Activated B cell treated with CpG ODN at 0.5 μM for 24 hours (primary cell): ENCODE measurements around the gene SLC16A10. TPM values are rescaled to one million over a fixed set of nuclear protein-coding genes. Genes with fewer than 3 reads are reported as not detected.

Experiments used
- ATAC-seq: fragments of 200-7000 bp; cut with Tn5 transposase; one replicate; pipeline ENCODE4 v1.10.0; 2021; ENCODE audit warnings: low read depth, mild to moderate bottlenecking, moderate library complexity
- CTCF ChIA-PET: fragments of 350-600 bp; sonication (Branson Sonifier 250); formaldehyde crosslinking; loops from one replicate; lab custom pipeline; 2021; ENCODE audit warnings: antibody characterized with exemption; lab: Charles Lee
- POLR2A ChIA-PET: fragments of 350-600 bp; sonication (Branson Sonifier 250); formaldehyde crosslinking; loops from one replicate; lab custom pipeline; 2021; ENCODE audit warnings: antibody characterized with exemption; lab: Charles Lee
- DNase-seq: peaks from one replicate; pipeline ENCODE4 v3.0.0; 2022
- H3K27ac Mint-ChIP-seq: one replicate; pipeline ENCODE4 v1.8.0; 2020; ENCODE audit warnings: mixed read lengths
- H3K27me3 Mint-ChIP-seq: one replicate; pipeline ENCODE4 v1.8.0; 2021; ENCODE audit warnings: mixed read lengths
- H3K36me3 Mint-ChIP-seq: one replicate; pipeline ENCODE4 v1.8.0; 2021; ENCODE audit warnings: low read depth, mixed read lengths
- H3K4me1 Mint-ChIP-seq: one replicate; pipeline ENCODE4 v1.8.0; 2021; ENCODE audit warnings: mixed read lengths
- H3K4me3 Mint-ChIP-seq: one replicate; pipeline ENCODE4 v1.8.0; 2020; ENCODE audit warnings: mild to moderate bottlenecking, mixed read lengths
- H3K9me3 Mint-ChIP-seq: one replicate; pipeline ENCODE4 v1.8.0; 2020; ENCODE audit warnings: mixed read lengths
- intact Hi-C: fragments of 100-400 bp; cut with micrococcal nuclease; formaldehyde crosslinking; loops from one replicate; pipeline ENCODE4 v1.15.1; 2024
- total RNA-seq: library from RNA; stranded (reverse); gene quantifications from 2 replicates; pipeline ENCODE4 v1.2.3, GENCODE V29; 2022
- TF ChIP-seq, protein P1 (sequence below): fragments of 200-600 bp; IDR thresholded peaks from one replicate; pipeline ENCODE4 v1.8.0; 2022; ENCODE audit warnings: antibody characterized with exemption, mild to moderate bottlenecking

The SLC16A10 gene
- total RNA-seq, 1 donor from 2014 or later: 0.13 TPM

DNA sequence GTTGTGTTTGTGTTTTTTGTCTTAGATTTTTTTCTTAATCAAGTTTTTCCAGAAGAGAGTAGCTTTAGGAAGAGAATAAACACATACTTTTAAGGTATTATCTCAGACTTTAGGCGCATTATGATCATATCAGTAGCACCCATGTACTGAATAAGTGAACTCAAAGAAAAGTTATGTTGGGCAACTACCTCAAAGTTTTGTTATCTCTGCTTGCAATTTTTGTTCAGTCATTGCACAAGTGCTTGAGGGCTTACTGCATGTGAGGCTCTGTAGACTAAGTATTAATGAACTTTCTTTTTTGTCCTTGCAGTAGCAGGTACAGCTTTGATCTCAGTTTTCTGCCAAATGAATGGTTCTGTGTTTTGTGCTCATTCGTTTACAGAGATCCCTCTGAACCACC, 189.0 kb downstream of the SLC16A10 start:
- ATAC-seq (no peak), DNase-seq (no peak)
- Mint-ChIP-seq H3K36me3 (peaks cover 82% of the 10 kb centered on the region), H3K4me1 (no peaks in the 10 kb centered on the region), H3K27ac (no peak overlapping the region), H3K9me3 (peaks cover 22% of the 10 kb centered on the region), H3K4me3 (no peak overlapping the region), H3K27me3 (no peaks in the 10 kb centered on the region)
- POLR2A ChIA-PET: no interaction called here
- CTCF ChIA-PET: no interaction called here
- TF ChIP-seq, protein P1, sequence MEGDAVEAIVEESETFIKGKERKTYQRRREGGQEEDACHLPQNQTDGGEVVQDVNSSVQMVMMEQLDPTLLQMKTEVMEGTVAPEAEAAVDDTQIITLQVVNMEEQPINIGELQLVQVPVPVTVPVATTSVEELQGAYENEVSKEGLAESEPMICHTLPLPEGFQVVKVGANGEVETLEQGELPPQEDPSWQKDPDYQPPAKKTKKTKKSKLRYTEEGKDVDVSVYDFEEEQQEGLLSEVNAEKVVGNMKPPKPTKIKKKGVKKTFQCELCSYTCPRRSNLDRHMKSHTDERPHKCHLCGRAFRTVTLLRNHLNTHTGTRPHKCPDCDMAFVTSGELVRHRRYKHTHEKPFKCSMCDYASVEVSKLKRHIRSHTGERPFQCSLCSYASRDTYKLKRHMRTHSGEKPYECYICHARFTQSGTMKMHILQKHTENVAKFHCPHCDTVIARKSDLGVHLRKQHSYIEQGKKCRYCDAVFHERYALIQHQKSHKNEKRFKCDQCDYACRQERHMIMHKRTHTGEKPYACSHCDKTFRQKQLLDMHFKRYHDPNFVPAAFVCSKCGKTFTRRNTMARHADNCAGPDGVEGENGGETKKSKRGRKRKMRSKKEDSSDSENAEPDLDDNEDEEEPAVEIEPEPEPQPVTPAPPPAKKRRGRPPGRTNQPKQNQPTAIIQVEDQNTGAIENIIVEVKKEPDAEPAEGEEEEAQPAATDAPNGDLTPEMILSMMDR: no peak
- intact Hi-C loops: no loop called here

DNA sequence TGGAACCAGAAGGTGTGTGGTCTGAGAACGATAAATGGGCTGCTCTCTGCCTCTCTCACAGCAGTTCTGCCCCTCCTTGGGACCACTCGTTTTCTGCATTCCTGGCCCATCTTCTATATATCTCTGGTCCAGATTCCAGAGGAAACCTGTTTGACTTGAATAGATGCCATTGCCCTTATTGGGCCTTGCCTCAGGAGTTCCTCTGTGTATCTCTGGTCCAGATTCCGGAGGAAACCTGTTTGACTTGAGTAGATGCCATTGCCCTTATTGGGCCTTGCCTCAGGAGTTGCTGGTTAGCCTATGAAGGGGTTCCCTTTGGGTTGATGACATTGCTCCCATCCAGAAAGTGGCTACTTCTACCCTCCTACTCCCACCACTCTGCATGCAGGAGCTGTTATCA, 189.4 kb downstream of the SLC16A10 start:
- Mint-ChIP-seq H3K27me3 (no peaks in the 10 kb centered on the region), H3K4me1 (no peaks in the 10 kb centered on the region), H3K27ac (no peak overlapping the region), H3K4me3 (no peak overlapping the region), H3K9me3 (peaks cover 22% of the 10 kb centered on the region), H3K36me3 (peaks cover 83% of the 10 kb centered on the region)
- CTCF ChIA-PET: interaction anchor here (1.1 kb wide), 1 partner anchor 202 kb away, joined by 3 read pairs; no protein-coding TSS in a partner anchor
- no peak for DNase-seq
- ATAC-seq: no peak
- TF ChIP-seq, protein P1: no peak
- intact Hi-C loops: no loop called here
- POLR2A ChIA-PET: no interaction called here

DNA sequence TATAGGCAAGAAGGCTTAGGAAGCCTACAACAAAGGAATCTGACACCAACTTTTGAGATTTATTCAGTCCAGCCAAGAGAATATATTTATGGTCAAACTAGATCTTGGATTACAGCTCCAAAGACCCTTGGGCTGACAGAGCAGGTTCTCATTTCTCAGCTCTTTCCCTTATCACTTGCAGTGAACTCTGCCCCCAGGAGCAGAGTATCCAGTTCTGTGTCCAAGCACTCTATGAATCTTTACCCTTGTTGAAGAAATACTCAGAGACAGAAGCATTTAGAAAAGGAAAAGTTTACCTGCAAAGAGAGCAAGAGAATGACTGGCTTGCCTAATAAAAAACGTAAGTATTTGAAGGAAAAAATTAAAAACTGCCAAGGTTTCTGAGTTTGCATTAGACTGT, 190.5 kb downstream of the SLC16A10 start:
- TF ChIP-seq, protein P1: no peak
- Mint-ChIP-seq H3K27ac (no peak overlapping the region), H3K36me3 (peaks cover 90% of the 10 kb centered on the region), H3K9me3 (peaks cover 22% of the 10 kb centered on the region), H3K4me3 (no peak overlapping the region), H3K4me1 (peaks cover 5% of the 10 kb centered on the region), H3K27me3 (no peaks in the 10 kb centered on the region)
- ChIA-PET CTCF (interaction anchor here (1.1 kb wide), 1 partner anchor 201 kb away, joined by 3 read pairs; no protein-coding TSS in a partner anchor), POLR2A (no interaction called here)
- intact Hi-C loops: no loop called here
- DNase-seq (no peak), ATAC-seq (no peak)

DNA sequence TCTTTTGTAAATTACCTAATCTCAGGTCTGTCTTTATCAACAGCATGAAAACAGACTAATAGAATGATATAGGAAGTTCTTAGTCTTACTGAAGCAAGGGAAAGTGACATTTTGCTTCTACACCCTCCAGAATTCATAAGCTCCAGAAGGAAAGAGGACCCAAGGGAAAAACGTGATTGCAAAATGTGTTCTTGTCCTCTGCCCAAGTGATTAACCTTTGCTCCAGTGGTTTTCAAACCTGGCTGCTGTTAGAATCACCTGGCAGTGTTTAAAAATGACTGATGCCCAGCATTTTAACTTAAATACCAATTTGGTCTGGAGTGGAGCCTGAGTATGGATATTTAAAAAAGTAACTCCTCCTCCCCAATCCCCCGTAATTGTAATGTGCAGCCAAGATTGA, 191.4 kb downstream of the SLC16A10 start:
- no peak overlapping the region for H3K4me3 Mint-ChIP-seq
- H3K9me3 Mint-ChIP-seq: peaks cover 19% of the 10 kb centered on the region
- H3K27ac Mint-ChIP-seq: no peak overlapping the region
- TF ChIP-seq, protein P1: no peak
- ATAC-seq (no peak), DNase-seq (no peak)
- peaks cover 9% of the 10 kb centered on the region for H3K4me1 Mint-ChIP-seq
- H3K27me3 Mint-ChIP-seq: no peaks in the 10 kb centered on the region
- peaks cover 89% of the 10 kb centered on the region for H3K36me3 Mint-ChIP-seq
- POLR2A ChIA-PET: interaction anchor here (1.2 kb wide), 1 partner anchor 20 kb away, joined by 4 read pairs; a partner anchor contains a TSS
- CTCF ChIA-PET: no interaction called here
- intact Hi-C loops: no loop called here

DNA sequence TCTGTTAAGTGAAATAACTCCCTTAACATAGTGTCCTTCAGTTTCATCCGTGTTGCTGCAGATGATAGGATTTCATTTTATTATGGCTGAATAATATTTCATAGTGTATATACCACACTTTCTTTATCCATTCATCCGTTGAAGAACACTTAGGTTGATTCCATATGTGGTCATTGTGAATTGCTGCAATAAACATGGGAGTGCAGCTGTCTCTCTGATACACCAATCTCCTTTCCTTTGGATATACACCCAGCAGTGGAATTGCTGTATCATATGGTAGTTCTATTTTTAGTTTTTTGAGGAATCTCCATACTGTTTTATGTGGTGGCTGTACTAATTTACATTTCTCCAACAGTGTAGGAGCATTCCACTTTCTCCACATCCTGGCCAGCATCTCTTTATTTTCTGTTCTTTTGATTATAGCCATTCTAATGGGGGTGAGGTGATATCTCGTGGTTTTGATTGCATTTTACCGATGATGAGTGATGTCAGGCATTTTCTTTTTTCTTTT, 193.2 kb downstream of the SLC16A10 start:
- peaks cover 73% of the 10 kb centered on the region for H3K36me3 Mint-ChIP-seq
- CTCF ChIA-PET: no interaction called here
- no peak for ATAC-seq

More for the DNA sequence above, 193.2 kb downstream of the SLC16A10 start:
- no peak overlapping the region for H3K4me3 Mint-ChIP-seq
- DNase-seq: no peak
- H3K4me1 Mint-ChIP-seq: peaks cover 19% of the 10 kb centered on the region
- no peaks in the 10 kb centered on the region for H3K27me3 Mint-ChIP-seq
- peaks cover 7% of the 10 kb centered on the region for H3K9me3 Mint-ChIP-seq
- TF ChIP-seq, protein P1: no peak
- H3K27ac Mint-ChIP-seq: no peak overlapping the region
- POLR2A ChIA-PET: no interaction called here
- intact Hi-C loops: no loop called here

Other genes starting within 250 kb of the SLC16A10 start
- gene AMD1, start 212.7 kb upstream of the SLC16A10 start, total RNA-seq: 61.7 and 65.5 TPM in 2 replicates
- gene GTF3C6, start 128.8 kb upstream of the SLC16A10 start, total RNA-seq: 76.7 and 93.3 TPM in 2 replicates
- gene RPF2, start 105.5 kb upstream of the SLC16A10 start, total RNA-seq: 27.6 and 29.6 TPM in 2 replicates